HUES64 (cell line): ENCODE measurements around the gene UGT3A1.
"Not testable (repeated sequence)": the region's sequence is repeated elsewhere in the genome, so short reads cannot be mapped to it uniquely, and the experiment has no call there.

Experiments used
- H3K27ac ChIP-seq: 2 replicates; pipeline ENCODE4 v1.7.0; 2013; ENCODE audit warnings: low read depth, low read length, inconsistent platforms
- H3K27me3 ChIP-seq: 2 replicates; pipeline ENCODE4 v1.6.1; 2013; ENCODE audit warnings: mild to moderate bottlenecking, low read length; ENCODE audit not compliant: insufficient read depth
- H3K36me3 ChIP-seq: 2 replicates; pipeline ENCODE4 v1.6.1; 2013; ENCODE audit warnings: mild to moderate bottlenecking, low read length; ENCODE audit not compliant: insufficient read depth
- H3K4me1 ChIP-seq: 2 replicates; pipeline ENCODE4 v1.6.1; 2013; ENCODE audit warnings: mild to moderate bottlenecking, low read length, moderate library complexity; ENCODE audit not compliant: insufficient read depth
- H3K4me3 ChIP-seq: 2 replicates; pipeline ENCODE4 v1.5.1; 2013; ENCODE audit warnings: mild to moderate bottlenecking, low read length, moderate library complexity
- H3K9ac ChIP-seq: 2 replicates; pipeline ENCODE4 v1.6.1; 2013; ENCODE audit warnings: mild to moderate bottlenecking, low read depth, low read length
- H3K9me3 ChIP-seq: 2 replicates; pipeline ENCODE4 v1.6.1; 2013; ENCODE audit warnings: low read depth, low read length; ENCODE audit not compliant: insufficient read depth
- whole genome bisulfite sequencing: fragments of 150-250, 120-280 bp; methylation state at CpG from one replicate; pipeline ENCODE4 v1.1.7; 2013; ENCODE audit warnings: missing lambda C conversion rate; 5-methylcytosine and 5-hydroxymethylcytosine counted together

Gene UGT3A1

DNA sequence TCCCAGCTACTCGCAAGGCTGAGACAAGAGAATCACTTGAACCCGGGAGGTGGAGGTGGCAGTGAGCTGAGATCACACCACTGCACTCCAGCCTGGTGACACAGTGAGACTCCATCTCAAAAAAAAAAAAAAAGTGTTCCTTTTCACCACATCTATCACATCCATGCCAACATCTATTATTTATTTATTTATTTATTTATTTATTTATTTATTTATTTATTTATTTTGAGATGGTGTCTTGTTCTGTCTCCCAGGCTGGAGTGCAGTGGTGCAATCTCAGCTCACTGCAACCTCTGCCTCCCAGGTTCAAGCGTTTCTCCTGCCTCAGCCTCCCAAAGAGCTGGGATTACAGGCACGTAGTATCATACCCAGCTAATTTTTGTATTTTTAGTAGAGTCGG is 28.4 kb upstream of the UGT3A1 start:
- peaks cover 21% of the 10 kb centered on the region for H3K9me3 ChIP-seq
- not testable (repeated sequence) for H3K27ac ChIP-seq, H3K4me3 ChIP-seq, H3K36me3 ChIP-seq, H3K27me3 ChIP-seq, H3K4me1 ChIP-seq, H3K9ac ChIP-seq
- 91% methylated on average over 5 of the region's 5 CpGs for WGBS

DNA sequence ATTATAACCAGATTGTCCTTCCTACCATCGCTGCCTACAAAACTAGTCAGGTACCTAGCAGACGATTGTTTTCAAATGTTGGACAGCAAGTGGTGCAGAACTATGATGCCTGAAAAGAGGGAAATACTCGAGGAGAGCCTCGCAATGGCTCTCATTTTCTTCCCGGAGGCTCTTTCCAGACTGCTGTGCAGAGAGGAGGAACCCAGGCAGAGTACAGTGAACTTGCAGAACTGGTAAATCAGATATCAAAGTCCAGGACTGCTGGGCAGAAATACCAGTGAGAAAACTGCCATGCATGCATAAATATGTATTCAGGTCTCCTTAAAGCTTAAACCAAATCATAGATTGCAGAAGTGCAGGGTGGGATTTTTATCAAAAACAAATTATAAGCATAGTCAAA is 26.4 kb upstream of the UGT3A1 start:
- Histone ChIP-seq H3K9me3 (peaks cover 38% of the 10 kb centered on the region), H3K36me3 (no peaks in the 10 kb centered on the region), H3K9ac (no peak overlapping the region), H3K4me1 (no peaks in the 10 kb centered on the region), H3K27me3 (no peaks in the 10 kb centered on the region), H3K4me3 (no peak overlapping the region), H3K27ac (no peak overlapping the region)
- WGBS = 84% methylated on average over 5 of the region's 5 CpGs

DNA sequence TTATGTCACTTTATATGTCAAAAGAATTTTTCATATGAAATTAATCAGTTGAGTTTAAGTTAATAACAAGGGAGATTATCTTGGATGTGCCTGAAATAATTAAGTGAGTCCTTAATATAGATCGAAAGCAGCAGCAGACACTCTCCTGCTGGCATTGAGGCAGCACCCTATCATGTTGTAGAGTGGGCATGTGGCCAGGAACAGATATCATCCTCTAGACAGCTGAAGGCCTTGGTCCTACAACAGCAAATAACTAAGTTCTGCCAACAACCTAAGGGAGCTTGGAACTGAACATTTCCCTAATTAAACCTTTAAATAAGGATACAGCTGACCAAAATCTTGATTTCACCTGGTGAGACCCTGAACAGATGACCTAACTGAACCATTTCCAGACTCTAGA is 25.8 kb upstream of the UGT3A1 start:
- no peak overlapping the region for H3K4me3 ChIP-seq
- H3K9me3 ChIP-seq = peaks cover 43% of the 10 kb centered on the region
- H3K27me3 ChIP-seq = no peaks in the 10 kb centered on the region
- 91% methylated on average over 1 of the region's 1 CpG for WGBS
- no peaks in the 10 kb centered on the region for H3K4me1 ChIP-seq
- H3K36me3 ChIP-seq = no peaks in the 10 kb centered on the region
- H3K27ac ChIP-seq = no peak overlapping the region
- no peak overlapping the region for H3K9ac ChIP-seq

DNA sequence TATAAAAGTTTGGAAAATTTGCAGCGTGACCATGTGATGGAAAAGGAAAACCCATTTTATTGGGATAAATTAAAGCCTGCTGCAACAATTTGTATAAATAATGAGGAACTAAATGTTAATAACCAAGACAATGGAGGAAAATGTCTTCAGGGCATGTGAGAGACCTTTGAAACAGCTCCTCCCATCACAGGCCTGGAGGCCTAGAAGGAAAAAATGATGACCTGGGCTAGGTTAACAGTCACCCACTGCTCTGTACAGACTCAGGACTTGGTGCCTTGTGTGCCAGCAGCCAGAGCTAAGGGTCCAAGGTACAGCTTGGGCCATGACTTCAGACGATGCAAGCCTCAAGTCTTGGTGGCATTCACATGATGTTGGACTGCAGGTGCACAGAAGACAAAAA is 22.0 kb upstream of the UGT3A1 start:
- Histone ChIP-seq H3K9me3 (peaks cover 67% of the 10 kb centered on the region), H3K4me1 (no peaks in the 10 kb centered on the region), H3K27me3 (no peaks in the 10 kb centered on the region), H3K27ac (no peak overlapping the region), H3K36me3 (no peaks in the 10 kb centered on the region), H3K9ac (no peak overlapping the region), H3K4me3 (no peak overlapping the region)
- 83% methylated on average over 2 of the region's 2 CpGs for WGBS

DNA sequence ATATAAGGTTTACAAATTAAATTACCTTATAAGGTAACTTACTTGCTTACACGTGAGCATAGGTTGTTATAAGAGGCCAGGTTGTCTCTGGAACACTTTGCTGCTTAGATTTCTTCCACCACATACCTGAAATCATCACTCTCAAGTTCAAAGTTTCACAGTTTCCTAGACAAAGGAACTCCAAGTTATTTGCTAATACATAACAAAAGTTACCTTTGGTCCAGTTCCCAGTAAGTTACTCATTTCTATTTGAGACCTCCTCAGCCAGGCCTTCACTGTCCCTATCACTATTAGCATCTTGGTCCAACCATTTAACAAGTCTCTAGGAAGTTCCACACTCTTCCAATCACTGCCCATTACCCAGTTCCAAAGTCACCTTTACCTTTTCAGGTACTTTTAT is 18.5 kb upstream of the UGT3A1 start:
- H3K27me3 ChIP-seq = no peaks in the 10 kb centered on the region
- H3K36me3 ChIP-seq = no peaks in the 10 kb centered on the region
- H3K4me3 ChIP-seq = no peak overlapping the region
- 63% methylated on average over 1 of the region's 1 CpG for WGBS
- no peak overlapping the region for H3K27ac ChIP-seq
- H3K9ac ChIP-seq = no peak overlapping the region
- H3K4me1 ChIP-seq = no peaks in the 10 kb centered on the region
- peaks cover 53% of the 10 kb centered on the region for H3K9me3 ChIP-seq

DNA sequence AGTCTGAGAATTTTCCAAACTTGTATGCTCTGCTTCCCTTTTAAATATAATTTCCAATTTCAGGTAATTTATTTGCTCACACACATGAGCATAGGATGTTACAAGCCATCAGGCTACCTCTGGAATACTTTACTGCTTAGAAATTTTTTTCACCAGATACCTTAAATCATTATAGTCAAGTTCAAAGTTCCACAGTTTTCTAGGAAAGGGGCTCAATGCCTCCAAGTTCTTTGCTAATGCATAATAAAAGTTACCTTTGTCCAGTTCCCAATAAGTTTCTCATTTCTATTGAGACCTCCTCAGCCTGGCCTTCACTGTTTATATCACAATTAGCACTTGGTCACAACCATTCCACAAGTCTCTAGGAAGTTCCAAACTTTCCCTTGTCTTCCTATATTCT is 16.2 kb upstream of the UGT3A1 start:
- Histone ChIP-seq H3K27ac (no peak overlapping the region), H3K4me3 (no peak overlapping the region), H3K27me3 (no peaks in the 10 kb centered on the region), H3K36me3 (no peaks in the 10 kb centered on the region), H3K9ac (no peak overlapping the region), H3K9me3 (peaks cover 34% of the 10 kb centered on the region), H3K4me1 (no peaks in the 10 kb centered on the region)

DNA sequence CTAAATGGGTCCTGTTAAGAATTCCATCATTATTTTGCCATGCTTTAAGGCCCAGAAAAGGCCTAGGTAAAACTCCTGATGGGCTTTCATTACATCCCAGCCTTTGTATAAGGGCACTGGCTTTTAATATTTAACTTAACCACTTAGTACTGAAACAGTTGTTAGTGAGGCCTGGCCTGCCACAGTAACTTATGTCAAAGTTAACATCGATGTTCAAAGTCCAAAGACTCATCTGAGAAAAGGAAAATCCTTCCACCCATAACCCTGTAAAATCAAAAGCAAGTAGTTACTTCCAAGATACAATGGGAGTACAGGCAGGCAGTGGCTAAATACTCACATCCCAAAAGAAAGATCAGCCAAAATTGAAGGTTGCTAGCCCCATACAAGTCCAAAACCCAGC is 15.0 kb upstream of the UGT3A1 start:
- no peaks in the 10 kb centered on the region for H3K4me1 ChIP-seq
- H3K27ac ChIP-seq = no peak overlapping the region
- H3K9me3 ChIP-seq = peaks cover 27% of the 10 kb centered on the region
- H3K27me3 ChIP-seq = no peaks in the 10 kb centered on the region
- 79% methylated on average over 1 of the region's 1 CpG for WGBS
- H3K36me3 ChIP-seq = no peaks in the 10 kb centered on the region
- no peak overlapping the region for H3K4me3 ChIP-seq
- no peak overlapping the region for H3K9ac ChIP-seq

DNA sequence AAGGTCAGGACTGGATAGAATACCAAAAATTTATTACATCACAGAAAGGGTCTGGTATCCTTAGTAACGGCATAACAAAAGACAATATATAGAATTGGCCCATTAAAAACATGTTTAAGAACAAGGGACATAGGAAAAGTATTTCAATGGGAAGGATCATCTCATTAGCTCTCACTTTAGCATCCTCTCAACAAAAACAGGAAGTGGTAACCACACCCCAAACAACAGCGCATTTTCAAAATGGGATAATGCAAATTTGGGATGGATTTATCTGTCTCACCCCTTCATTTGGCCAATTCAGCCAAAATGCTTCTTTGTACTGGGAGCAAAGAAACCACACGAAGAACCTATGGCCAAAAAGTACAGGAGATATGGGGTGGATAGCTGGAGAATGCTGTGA is 9.8 kb upstream of the UGT3A1 start:
- H3K27ac ChIP-seq = no peak overlapping the region
- H3K4me1 ChIP-seq = no peaks in the 10 kb centered on the region
- H3K9me3 ChIP-seq = no peaks in the 10 kb centered on the region
- no peak overlapping the region for H3K4me3 ChIP-seq
- no peaks in the 10 kb centered on the region for H3K27me3 ChIP-seq
- whole genome bisulfite sequencing = 95% methylated on average over 2 of the region's 3 CpGs
- no peaks in the 10 kb centered on the region for H3K36me3 ChIP-seq
- no peak overlapping the region for H3K9ac ChIP-seq

DNA sequence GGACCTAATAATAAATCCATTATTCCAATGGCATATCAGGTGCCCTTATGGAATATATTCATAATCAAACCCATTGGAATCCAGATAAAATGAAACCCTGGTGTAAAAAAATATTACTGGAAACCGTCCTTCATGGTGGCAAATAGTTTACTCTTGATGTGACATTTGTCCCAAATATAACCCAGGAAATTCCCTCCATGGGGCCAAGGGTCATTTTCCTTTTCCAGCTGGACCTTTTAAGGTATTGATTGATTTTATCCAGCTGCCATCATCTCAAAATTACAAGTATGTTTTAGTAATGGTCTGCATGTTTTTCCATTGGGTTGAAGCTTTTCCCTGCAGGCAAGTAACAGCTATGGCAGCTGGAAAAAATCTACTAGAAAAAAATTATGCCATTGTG is 8.4 kb upstream of the UGT3A1 start:
- Histone ChIP-seq H3K27ac (no peak overlapping the region), H3K9me3 (no peaks in the 10 kb centered on the region), H3K4me3 (no peak overlapping the region), H3K4me1 (no peaks in the 10 kb centered on the region), H3K27me3 (no peaks in the 10 kb centered on the region), H3K36me3 (no peaks in the 10 kb centered on the region), H3K9ac (no peak overlapping the region)
- 82% methylated on average over 1 of the region's 1 CpG for WGBS

DNA sequence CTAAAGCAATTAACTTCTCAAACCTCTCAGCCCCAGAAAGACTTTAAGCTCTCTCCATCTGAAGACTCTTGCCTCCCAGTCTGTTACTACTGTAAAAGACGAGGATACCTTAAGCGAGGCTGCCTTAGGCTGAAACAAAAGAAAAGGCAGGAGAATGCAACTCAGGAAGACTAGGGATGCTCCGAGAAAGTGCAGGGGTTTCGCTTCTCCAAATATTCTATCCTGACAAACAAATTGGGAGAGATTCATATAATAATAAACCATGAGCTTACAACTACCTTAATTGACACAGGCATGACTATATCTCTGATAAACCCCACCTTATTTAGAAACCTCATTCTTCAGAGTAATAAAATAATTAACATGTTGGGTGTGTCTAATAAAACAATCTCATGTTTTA is 4.9 kb upstream of the UGT3A1 start:
- H3K4me1 ChIP-seq = no peaks in the 10 kb centered on the region
- no peaks in the 10 kb centered on the region for H3K36me3 ChIP-seq
- H3K27ac ChIP-seq = no peak overlapping the region
- no peaks in the 10 kb centered on the region for H3K9me3 ChIP-seq
- no peak overlapping the region for H3K9ac ChIP-seq
- H3K27me3 ChIP-seq = no peaks in the 10 kb centered on the region
- no peak overlapping the region for H3K4me3 ChIP-seq
- 99% methylated on average over 4 of the region's 4 CpGs for WGBS

DNA sequence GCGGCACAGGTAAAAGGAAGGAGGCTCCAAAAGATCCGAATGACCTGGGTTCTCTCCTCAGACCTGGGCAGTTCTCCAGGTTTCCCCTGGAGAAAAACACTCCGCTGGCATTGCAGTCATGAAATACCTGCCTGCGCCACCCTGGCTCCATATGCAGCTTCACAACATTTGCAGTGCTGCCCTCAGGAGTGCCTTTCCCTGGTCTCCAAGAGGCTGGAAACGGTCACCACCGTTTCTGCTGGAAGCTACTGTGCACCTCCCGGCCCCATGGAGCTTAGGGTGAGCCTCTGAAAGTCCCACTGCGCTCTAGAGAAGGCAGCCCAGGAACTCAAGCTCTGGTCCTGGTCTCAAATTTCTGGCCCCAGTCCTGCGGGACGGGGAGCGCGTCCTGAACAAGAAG is 670 bp downstream of the UGT3A1 start:
- peaks cover 26% of the 10 kb centered on the region for H3K27me3 ChIP-seq
- H3K9me3 ChIP-seq = no peaks in the 10 kb centered on the region
- no peaks in the 10 kb centered on the region for H3K36me3 ChIP-seq
- peak overlapping the region; percentile 39; the same call in 1 of the 2 replicates for H3K9ac ChIP-seq
- peak overlapping the region; percentile 60 for H3K4me3 ChIP-seq
- 26% methylated on average over 12 of the region's 12 CpGs for WGBS
- H3K27ac ChIP-seq = no peak overlapping the region
- no peaks in the 10 kb centered on the region for H3K4me1 ChIP-seq

DNA sequence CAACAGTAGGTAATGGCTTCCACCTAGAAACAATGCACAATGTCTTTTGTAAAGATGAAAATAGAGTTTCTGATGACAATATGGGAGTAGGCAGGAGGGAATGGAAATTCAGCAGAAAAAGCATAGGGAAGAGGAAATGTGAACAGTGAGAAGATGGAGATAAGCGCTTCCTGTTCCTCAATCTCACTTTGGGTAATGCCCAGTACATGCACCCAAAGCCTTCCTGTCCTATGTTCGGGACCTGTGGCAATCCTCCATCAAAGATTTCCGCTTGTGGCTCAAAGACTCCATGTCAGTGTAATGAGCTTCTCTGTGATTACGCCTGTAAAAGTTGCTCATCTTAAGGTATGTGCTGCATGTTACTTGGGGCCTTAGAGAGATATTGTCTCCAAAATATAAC is 2.7 kb downstream of the UGT3A1 start:
- WGBS = 85% methylated on average over 4 of the region's 4 CpGs
- Histone ChIP-seq H3K4me1 (no peaks in the 10 kb centered on the region), H3K9me3 (0 out of 2 replicates have a peak, but pooled peaks cover 4% of the 10 kb centered on the region), H3K4me3 (no peak overlapping the region), H3K27ac (no peak overlapping the region), H3K36me3 (no peaks in the 10 kb centered on the region), H3K9ac (no peak overlapping the region), H3K27me3 (peaks cover 26% of the 10 kb centered on the region)
